Ecto neural progenitor cell (in vitro differentiated cells): Measurements from ENCODE around the gene ACTN2.

Experiments
- DNase-seq: peaks from one replicate; pipeline ENCODE4 v3.0.0-alpha.2; 2018; ENCODE audit warnings: low spot score

Gene ACTN2

GRCh38 chr1:236691348-236691747 lies 5.0 kb downstream of the ACTN2 start:
- DNase-seq, result no peak

GRCh38 chr1:236692128-236692527 lies 5.8 kb downstream of the ACTN2 start:
- DNase-seq, result no peak

GRCh38 chr1:236692742-236693141 lies 6.4 kb downstream of the ACTN2 start:
- DNase-seq, result no peak

- DNase-seq, result no peak
These were observed 13.1 kb downstream of the ACTN2 start for GRCh38 chr1:236699366-236699765.

GRCh38 chr1:236700903-236701302 lies 14.6 kb downstream of the ACTN2 start:
- no peak for DNase-seq

- no peak for DNase-seq
These were observed 15.5 kb downstream of the ACTN2 start for GRCh38 chr1:236701782-236702181.

- DNase-seq, result no peak
These were observed 16.6 kb downstream of the ACTN2 start for GRCh38 chr1:236702791-236703394.

GRCh38 chr1:236705771-236706170 lies 19.5 kb downstream of the ACTN2 start:
- no peak for DNase-seq

GRCh38 chr1:236706183-236706582 lies 19.9 kb downstream of the ACTN2 start:
- DNase-seq, result no peak

GRCh38 chr1:236710328-236710892 lies 24.1 kb downstream of the ACTN2 start:
- no peak for DNase-seq

GRCh38 chr1:236716160-236716559 lies 29.9 kb downstream of the ACTN2 start:
- no peak for DNase-seq

- DNase-seq, result no peak
These were observed 31.5 kb downstream of the ACTN2 start for GRCh38 chr1:236717811-236718210.

GRCh38 chr1:236718328-236718727 lies 32.0 kb downstream of the ACTN2 start:
- DNase-seq, result no peak

GRCh38 chr1:236720206-236720605 lies 33.9 kb downstream of the ACTN2 start:
- no peak for DNase-seq

- no peak for DNase-seq
These were observed 34.3 kb downstream of the ACTN2 start for GRCh38 chr1:236720611-236721010.

GRCh38 chr1:236724049-236724448 lies 37.8 kb downstream of the ACTN2 start:
- no peak for DNase-seq

GRCh38 chr1:236724506-236724905 lies 38.2 kb downstream of the ACTN2 start:
- DNase-seq, result no peak

GRCh38 chr1:236725668-236726067 lies 39.4 kb downstream of the ACTN2 start:
- no peak for DNase-seq

GRCh38 chr1:236727521-236727920 lies 41.2 kb downstream of the ACTN2 start:
- DNase-seq, result no peak

- no peak for DNase-seq
These were observed 42.5 kb downstream of the ACTN2 start for GRCh38 chr1:236728752-236729151.

GRCh38 chr1:236733653-236734052 lies 47.4 kb downstream of the ACTN2 start:
- DNase-seq, result no peak

GRCh38 chr1:236734141-236734765 lies 48.0 kb downstream of the ACTN2 start:
- no peak for DNase-seq

GRCh38 chr1:236736761-236737160 lies 50.5 kb downstream of the ACTN2 start:
- DNase-seq, result no peak

- DNase-seq, result no peak
These were observed 55.5 kb downstream of the ACTN2 start for GRCh38 chr1:236741753-236742152.
